Breast epithelium (tissue), 3 donors: ENCODE data around the gene CRIM1.

Experiments used
- POLR2A ChIP-seq: fragments of 450-650 bp; IDR thresholded peaks from one replicate; pipeline ENCODE4 v1.6.1; 2016; ENCODE audit warnings: antibody characterized with exemption, mild to moderate bottlenecking, moderate library complexity
- POLR2AphosphoS5 ChIP-seq, 3 donors: sonication (generic); formaldehyde crosslinking; IDR thresholded peaks; one replicate each; pipeline ENCODE4 v1.6.1; 2017; ENCODE audit warnings: antibody characterized with exemption in 3 of 3
- TF ChIP-seq, protein P1 (sequence below), 3 donors: fragments of 450-650 bp; IDR thresholded peaks; one replicate each; pipeline ENCODE4 v1.5.1; 2016 to 2017; ENCODE audit warnings: antibody characterized with exemption in 3 of 3, mild to moderate bottlenecking in 3 of 3, moderate library complexity in 3 of 3

DNA sequence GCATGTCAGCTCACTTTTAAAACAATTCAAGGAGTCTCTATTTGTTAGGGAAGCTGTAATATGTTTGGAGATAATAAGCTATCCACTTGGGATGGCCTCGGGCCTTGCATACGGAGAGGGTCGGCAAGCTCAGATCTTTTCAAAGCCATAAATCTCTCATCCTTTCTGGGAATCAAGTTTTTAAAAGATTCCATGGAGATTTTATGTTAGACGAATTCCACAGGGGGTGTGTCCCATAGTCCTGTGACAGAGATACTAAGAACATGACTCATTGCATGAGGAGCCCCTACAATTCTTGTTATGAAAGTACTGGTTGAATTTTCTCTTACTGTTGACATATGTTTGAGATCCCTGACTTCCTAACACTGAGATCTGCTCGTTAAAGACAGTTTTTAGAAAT, 133.7 kb downstream of the CRIM1 start:
- TF ChIP-seq POLR2AphosphoS5 (IDR thresholded peaks at IDR 0.05) (no peak), POLR2A (no peak)
- TF ChIP-seq, protein P1, sequence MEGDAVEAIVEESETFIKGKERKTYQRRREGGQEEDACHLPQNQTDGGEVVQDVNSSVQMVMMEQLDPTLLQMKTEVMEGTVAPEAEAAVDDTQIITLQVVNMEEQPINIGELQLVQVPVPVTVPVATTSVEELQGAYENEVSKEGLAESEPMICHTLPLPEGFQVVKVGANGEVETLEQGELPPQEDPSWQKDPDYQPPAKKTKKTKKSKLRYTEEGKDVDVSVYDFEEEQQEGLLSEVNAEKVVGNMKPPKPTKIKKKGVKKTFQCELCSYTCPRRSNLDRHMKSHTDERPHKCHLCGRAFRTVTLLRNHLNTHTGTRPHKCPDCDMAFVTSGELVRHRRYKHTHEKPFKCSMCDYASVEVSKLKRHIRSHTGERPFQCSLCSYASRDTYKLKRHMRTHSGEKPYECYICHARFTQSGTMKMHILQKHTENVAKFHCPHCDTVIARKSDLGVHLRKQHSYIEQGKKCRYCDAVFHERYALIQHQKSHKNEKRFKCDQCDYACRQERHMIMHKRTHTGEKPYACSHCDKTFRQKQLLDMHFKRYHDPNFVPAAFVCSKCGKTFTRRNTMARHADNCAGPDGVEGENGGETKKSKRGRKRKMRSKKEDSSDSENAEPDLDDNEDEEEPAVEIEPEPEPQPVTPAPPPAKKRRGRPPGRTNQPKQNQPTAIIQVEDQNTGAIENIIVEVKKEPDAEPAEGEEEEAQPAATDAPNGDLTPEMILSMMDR (IDR thresholded peaks at IDR 0.05) = no peak
